Adrenal gland (tissue), 5 donors: Measurements from ENCODE around the gene ADGRA3.

Experiments used
- POLR2A ChIP-seq, 2 donors: fragments of 450-650 bp; IDR thresholded peaks; one replicate each; pipeline ENCODE4 v1.6.1; 2017; ENCODE audit warnings: antibody characterized with exemption in 2 of 2, mild to moderate bottlenecking in 2 of 2, moderate library complexity in 1 of 2
- TF ChIP-seq, protein P1 (sequence below), 6 experiments: fragments of 450-650 bp in 4 of 6; fragments of 200-600 bp in 2 of 6; sonication (generic) in 1 of 6; IDR thresholded peaks; 1 replicate in 5 of 6; 2 replicates in 1 of 6; pipeline versions ENCODE4 v1.5.1 to v1.8.0; 2016 to 2021; ENCODE audit warnings: antibody characterized with exemption in 6 of 6, mild to moderate bottlenecking in 2 of 6, moderate library complexity in 1 of 6
- donor health status: DM: no; HTN: no; CAD: no.

- TF ChIP-seq, protein P1, sequence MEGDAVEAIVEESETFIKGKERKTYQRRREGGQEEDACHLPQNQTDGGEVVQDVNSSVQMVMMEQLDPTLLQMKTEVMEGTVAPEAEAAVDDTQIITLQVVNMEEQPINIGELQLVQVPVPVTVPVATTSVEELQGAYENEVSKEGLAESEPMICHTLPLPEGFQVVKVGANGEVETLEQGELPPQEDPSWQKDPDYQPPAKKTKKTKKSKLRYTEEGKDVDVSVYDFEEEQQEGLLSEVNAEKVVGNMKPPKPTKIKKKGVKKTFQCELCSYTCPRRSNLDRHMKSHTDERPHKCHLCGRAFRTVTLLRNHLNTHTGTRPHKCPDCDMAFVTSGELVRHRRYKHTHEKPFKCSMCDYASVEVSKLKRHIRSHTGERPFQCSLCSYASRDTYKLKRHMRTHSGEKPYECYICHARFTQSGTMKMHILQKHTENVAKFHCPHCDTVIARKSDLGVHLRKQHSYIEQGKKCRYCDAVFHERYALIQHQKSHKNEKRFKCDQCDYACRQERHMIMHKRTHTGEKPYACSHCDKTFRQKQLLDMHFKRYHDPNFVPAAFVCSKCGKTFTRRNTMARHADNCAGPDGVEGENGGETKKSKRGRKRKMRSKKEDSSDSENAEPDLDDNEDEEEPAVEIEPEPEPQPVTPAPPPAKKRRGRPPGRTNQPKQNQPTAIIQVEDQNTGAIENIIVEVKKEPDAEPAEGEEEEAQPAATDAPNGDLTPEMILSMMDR (IDR thresholded peaks at IDR 0.05), result no peak
- TF ChIP-seq POLR2A (IDR thresholded peaks at IDR 0.05), result no peak
These were observed 5.1 kb downstream of the ADGRA3 start for GRCh38 chr4:22510750-22511149.
